Endothelial cell of umbilical vein (primary cell): ENCODE data around the gene ZNF84. TPM values are rescaled to one million over a fixed set of nuclear protein-coding genes. Genes with fewer than 3 reads are reported as not detected.

Source experiments
- BruUV-seq: library from RNA; stranded (reverse); fragments of 400-500 nt; replicated peaks from 2 replicates; lab custom pipeline; 2021; lab: Mats Ljungman, UMichigan
- CTCF ChIA-PET: fragments of 300-600, 350-600 bp; sonication (Branson Sonifier 250); formaldehyde crosslinking; loops from one replicate; lab custom pipeline; 2021; ENCODE audit warnings: antibody characterized with exemption, inconsistent platforms; lab: Charles Lee
- POLR2A ChIA-PET: fragments of 300-600, 350-600 bp; sonication (Branson Sonifier 250); formaldehyde crosslinking; loops from one replicate; lab custom pipeline; 2021; ENCODE audit warnings: antibody characterized with exemption, inconsistent platforms; lab: Charles Lee
- DNase-seq: peaks from one replicate; pipeline ENCODE4 v3.0.0-alpha.2; 2011; ENCODE audit warnings: low read depth, low spot score
- FAIRE-seq: peaks from 2 replicates; lab custom pipeline; 2011; peaks lifted over from hg19 to GRCh38; lab: Jason Lieb, UNC
- H2AFZ ChIP-seq: 2 replicates; pipeline ENCODE4 v1.6.0; 2012; ENCODE audit warnings: low read depth, low read length, control low read depth, inconsistent platforms
- H3K27ac ChIP-seq: 2 replicates; pipeline ENCODE4 v1.5.1; 2011; ENCODE audit warnings: low read depth, mild to moderate bottlenecking, control low read depth, low read length, moderate library complexity; ENCODE audit not compliant: insufficient read depth
- H3K27me3 ChIP-seq, 2 experiments: 2 replicates each; pipeline versions ENCODE4 v1.6.0 to v1.6.1; 2011; ENCODE audit warnings: low read length in 2 of 2, mixed read lengths in 1 of 2; ENCODE audit not compliant: control insufficient read depth in 2 of 2, insufficient read depth in 2 of 2
- H3K36me3 ChIP-seq, 2 experiments: 2 replicates in 1 of 2; 3 replicates in 1 of 2; pipeline ENCODE4 v1.5.1; 2011; ENCODE audit warnings: low read length in 2 of 2, mild to moderate bottlenecking in 1 of 2, moderate library complexity in 1 of 2; ENCODE audit not compliant: control insufficient read depth in 2 of 2, insufficient read depth in 2 of 2; ENCODE audit errors: extremely low read depth in 1 of 2
- H3K4me1 ChIP-seq: 3 replicates; pipeline ENCODE4 v1.5.1; 2011; ENCODE audit warnings: mild to moderate bottlenecking, low read length; ENCODE audit not compliant: control insufficient read depth, insufficient read depth; ENCODE audit errors: extremely low read depth
- H3K4me2 ChIP-seq: 2 replicates; pipeline ENCODE4 v1.6.1; 2011; ENCODE audit warnings: low read length, control low read depth, mixed read lengths; ENCODE audit not compliant: insufficient read depth
- H3K4me3 ChIP-seq, 3 experiments: fragments of 200-600 bp in 1 of 3; sonication (generic), shearing (Covaris generic) in 1 of 3; replicated peaks in 1 of 3; 2 replicates each; pipeline ENCODE4 v1.5.1; 2011 to 2016; ENCODE audit warnings: control low read depth in 3 of 3, low read length in 3 of 3, mild to moderate bottlenecking in 2 of 3, inconsistent platforms in 1 of 3, low read depth in 1 of 3, moderate library complexity in 1 of 3; ENCODE audit not compliant: insufficient read depth in 1 of 3
- H3K79me2 ChIP-seq: 2 replicates; pipeline ENCODE4 v1.6.0; 2012; ENCODE audit warnings: low read length, inconsistent platforms; ENCODE audit not compliant: control insufficient read depth, insufficient read depth
- H3K9ac ChIP-seq: replicated peaks from 2 replicates; pipeline ENCODE3; 2011; ENCODE audit warnings: low read length, control low read depth; ENCODE audit not compliant: insufficient read depth; ENCODE audit errors: extremely low read depth
- H3K9me1 ChIP-seq: replicated peaks from 3 replicates; pipeline ENCODE4 v1.6.0; 2011; ENCODE audit warnings: mild to moderate bottlenecking, low read length; ENCODE audit not compliant: control insufficient read depth, insufficient read depth; ENCODE audit errors: extremely low read depth
- H3K9me3 ChIP-seq: replicated peaks from 2 replicates; pipeline ENCODE4 v1.5.1; 2012; ENCODE audit warnings: low read length, inconsistent platforms; ENCODE audit not compliant: control insufficient read depth, insufficient read depth
- H4K20me1 ChIP-seq: replicated peaks from 2 replicates; pipeline ENCODE3; 2011; ENCODE audit warnings: mild to moderate bottlenecking, low read length; ENCODE audit not compliant: control insufficient read depth, insufficient read depth; ENCODE audit errors: extremely low read depth
- EZH2 ChIP-seq: IDR thresholded peaks from 2 replicates; pipeline ENCODE4 v1.6.1; 2012; ENCODE audit warnings: borderline replicate concordance, low read depth, mild to moderate bottlenecking, moderate library complexity, low read length, inconsistent platforms; ENCODE audit not compliant: severe bottlenecking
- FOS ChIP-seq: IDR thresholded peaks from 2 replicates; pipeline ENCODE4 v1.6.1; 2011; ENCODE audit warnings: mild to moderate bottlenecking, low read length, moderate library complexity, borderline replicate concordance; ENCODE audit not compliant: insufficient read depth
- GATA2 ChIP-seq: IDR thresholded peaks from 2 replicates; pipeline ENCODE4 v1.7.0; 2011; ENCODE audit warnings: low read depth, mild to moderate bottlenecking, moderate library complexity, mixed read lengths, low read length; ENCODE audit not compliant: insufficient read length, insufficient read depth
- JUN ChIP-seq: IDR thresholded peaks from 2 replicates; pipeline ENCODE4 v1.6.1; 2011; ENCODE audit warnings: borderline replicate concordance, low read depth; ENCODE audit not compliant: insufficient read length, insufficient read depth
- MAX ChIP-seq: IDR thresholded peaks from 2 replicates; pipeline ENCODE4 v1.6.1; 2011; ENCODE audit not compliant: insufficient read depth, insufficient read length
- MYC ChIP-seq: IDR thresholded peaks from one replicate; pipeline ENCODE4 v1.6.1; 2011; ENCODE audit warnings: mild to moderate bottlenecking, low read depth, low read length
- POLR2A ChIP-seq: IDR thresholded peaks from 2 replicates; pipeline ENCODE4 v1.6.1; 2012; ENCODE audit warnings: low read depth, mild to moderate bottlenecking, control low read depth, low read length
- POLR2AphosphoS5 ChIP-seq: IDR thresholded peaks from 2 replicates; pipeline ENCODE4 v1.6.1; 2012; ENCODE audit warnings: low read depth, mild to moderate bottlenecking, control low read depth, low read length, moderate library complexity; ENCODE audit not compliant: insufficient read depth
- dilution Hi-C: fragments of 300-500 bp; cut with MboI; formaldehyde crosslinking; loops from one replicate; pipeline ENCODE4 v1.15.0; 2019; ENCODE audit warnings: low sequenced_read_pairs; ENCODE audit not compliant: extremely low pct_ligation_motif_present
- intact Hi-C: fragments of 100-400 bp; cut with micrococcal nuclease; formaldehyde crosslinking; loops from one replicate; pipeline ENCODE4 v1.10.0; 2022
- polyA plus RNA-seq, 4 experiments: library from polyadenylated mRNA; depleted of rRNA in 3 of 4; stranded (reverse) in 3 of 4; unstranded in 1 of 4; fragments of >200 nt; gene quantifications; 2 replicates each; pipeline versions ENCODE4 v1.2.1 to v1.2.3, GENCODE V29; 2011 to 2012; ENCODE audit warnings: missing spikeins in 1 of 4
- total RNA-seq: library from RNA; stranded (reverse); gene quantifications from 2 replicates; pipeline ENCODE4 v1.2.3, GENCODE V29; 2021
- TF ChIP-seq, protein P1 (sequence below), 2 donors: IDR thresholded peaks; 1 replicate in 1 of 2; 2 replicates in 1 of 2; pipeline ENCODE4 v1.5.1; 2011; ENCODE audit warnings: low read length in 2 of 2, mild to moderate bottlenecking in 2 of 2, moderate library complexity in 2 of 2, control low read depth in 1 of 2, inconsistent platforms in 1 of 2, low read depth in 1 of 2; ENCODE audit not compliant: insufficient read depth in 1 of 2; ENCODE audit errors: extremely low read depth in 1 of 2

The ZNF84 gene
- total and polyA plus RNA-seq, 2 donors (not counting 3 experiments of a cell fraction or from before 2014, with no cell fraction given), result 8.8 to 26.0 TPM

GRCh38 chr12:133026996-133027395 lies 10.3 kb upstream of the ZNF84 start:
- no peak for TF ChIP-seq POLR2AphosphoS5
- TF ChIP-seq, protein P1, sequence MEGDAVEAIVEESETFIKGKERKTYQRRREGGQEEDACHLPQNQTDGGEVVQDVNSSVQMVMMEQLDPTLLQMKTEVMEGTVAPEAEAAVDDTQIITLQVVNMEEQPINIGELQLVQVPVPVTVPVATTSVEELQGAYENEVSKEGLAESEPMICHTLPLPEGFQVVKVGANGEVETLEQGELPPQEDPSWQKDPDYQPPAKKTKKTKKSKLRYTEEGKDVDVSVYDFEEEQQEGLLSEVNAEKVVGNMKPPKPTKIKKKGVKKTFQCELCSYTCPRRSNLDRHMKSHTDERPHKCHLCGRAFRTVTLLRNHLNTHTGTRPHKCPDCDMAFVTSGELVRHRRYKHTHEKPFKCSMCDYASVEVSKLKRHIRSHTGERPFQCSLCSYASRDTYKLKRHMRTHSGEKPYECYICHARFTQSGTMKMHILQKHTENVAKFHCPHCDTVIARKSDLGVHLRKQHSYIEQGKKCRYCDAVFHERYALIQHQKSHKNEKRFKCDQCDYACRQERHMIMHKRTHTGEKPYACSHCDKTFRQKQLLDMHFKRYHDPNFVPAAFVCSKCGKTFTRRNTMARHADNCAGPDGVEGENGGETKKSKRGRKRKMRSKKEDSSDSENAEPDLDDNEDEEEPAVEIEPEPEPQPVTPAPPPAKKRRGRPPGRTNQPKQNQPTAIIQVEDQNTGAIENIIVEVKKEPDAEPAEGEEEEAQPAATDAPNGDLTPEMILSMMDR (IDR thresholded peaks at IDR 0.05; ENCODE audit: extremely low read depth in 1 of 2, insufficient read depth in 1 of 2, low read depth in 1 of 2, low read length in 2 of 2), result no peak
- TF ChIP-seq EZH2, result no peak
- TF ChIP-seq JUN, result no peak
- TF ChIP-seq MYC, result no peak
- TF ChIP-seq FOS, result no peak
- TF ChIP-seq GATA2, result no peak
- TF ChIP-seq MAX, result no peak
- TF ChIP-seq POLR2A, result no peak
- dilution Hi-C loops (no loop called here), intact Hi-C loops (no loop called here)
- Histone ChIP-seq H3K27ac (no peak overlapping the region), H3K9me3 (peaks cover 1% of the 10 kb centered on the region), H3K4me2 (no peak overlapping the region), H3K9me1 (no peaks in the 10 kb centered on the region), H3K4me3 (no peak overlapping the region), H3K27me3 (no peaks in the 10 kb centered on the region), H2AFZ (no peak overlapping the region), H3K9ac (no peak overlapping the region), H3K36me3 (no peaks in the 10 kb centered on the region), H3K79me2 (no peaks in the 10 kb centered on the region), H4K20me1 (no peaks in the 10 kb centered on the region), H3K4me1 (no peaks in the 10 kb centered on the region)
- BruUV-seq, result no TSS peak
- ChIA-PET CTCF (no interaction called here), POLR2A (no interaction called here)
- DNase-seq, result no peak
- FAIRE-seq, result no peak
